GM06990 (cell line): ENCODE measurements around the gene ABCA7.

Experiments used
- DNase-seq: peaks from one replicate; pipeline ENCODE4 v3.0.0-alpha.2; 2011; ENCODE audit not compliant: insufficient read length; ENCODE audit errors: extremely low read depth
- H3K27me3 ChIP-seq: replicated peaks from 2 replicates; pipeline ENCODE4 v1.6.0; 2011; ENCODE audit warnings: low read length; ENCODE audit not compliant: control insufficient read depth, insufficient read depth
- H3K36me3 ChIP-seq: 2 replicates; pipeline ENCODE4 v1.5.1; 2011; ENCODE audit warnings: low read length; ENCODE audit not compliant: control insufficient read depth, insufficient read depth
- H3K4me3 ChIP-seq: replicated peaks from 2 replicates; pipeline ENCODE4 v1.5.1; 2011; ENCODE audit warnings: low read depth, mild to moderate bottlenecking, control low read depth, low read length
- CTCF ChIP-seq: IDR thresholded peaks from 2 replicates; pipeline ENCODE4 v1.5.1; 2011; ENCODE audit warnings: low read length, control low read depth, mild to moderate bottlenecking, inconsistent platforms; ENCODE audit not compliant: insufficient read depth, poor library complexity, severe bottlenecking

Gene ABCA7

GRCh38 chr19:1004803-1005664 lies 34.9 kb upstream of the ABCA7 start:
- no peak for DNase-seq
- TF ChIP-seq CTCF: no peak
- Histone ChIP-seq H3K27me3 (no peaks in the 10 kb centered on the region), H3K36me3 (peaks cover 3% of the 10 kb centered on the region), H3K4me3 (no peak overlapping the region)

- DNase-seq: no peak
- peaks cover 12% of the 10 kb centered on the region for H3K36me3 ChIP-seq
- no peak overlapping the region for H3K4me3 ChIP-seq
- no peaks in the 10 kb centered on the region for H3K27me3 ChIP-seq
- no peak for TF ChIP-seq CTCF
These were observed 33.1 kb upstream of the ABCA7 start for GRCh38 chr19:1006711-1007398.

GRCh38 chr19:1007399-1008251 lies 32.3 kb upstream of the ABCA7 start:
- TF ChIP-seq CTCF: no peak
- no peak overlapping the region for H3K4me3 ChIP-seq
- H3K36me3 ChIP-seq: peaks cover 14% of the 10 kb centered on the region
- no peak for DNase-seq
- no peaks in the 10 kb centered on the region for H3K27me3 ChIP-seq

- H3K4me3 ChIP-seq: no peak overlapping the region
- DNase-seq: no peak
- no peak for TF ChIP-seq CTCF
- peaks cover 20% of the 10 kb centered on the region for H3K36me3 ChIP-seq
- H3K27me3 ChIP-seq: no peaks in the 10 kb centered on the region
These were observed 31.5 kb upstream of the ABCA7 start for GRCh38 chr19:1008268-1009040.
